AG09309 (cell line): Measurements from ENCODE around the gene COPS9.

Source experiments
- DNase-seq: peaks from one replicate; pipeline ENCODE4 v3.0.0-alpha.2; 2010; ENCODE audit warnings: low read depth
- H3K4me3 ChIP-seq: 2 replicates; pipeline ENCODE4 v1.5.1; 2011; ENCODE audit warnings: mild to moderate bottlenecking, low read depth, low read length, moderate library complexity; ENCODE audit not compliant: control insufficient read depth
- TF ChIP-seq, protein P1 (sequence below): IDR thresholded peaks from 2 replicates; pipeline ENCODE4 v1.5.1; 2011; ENCODE audit warnings: mild to moderate bottlenecking, low read depth, low read length, inconsistent platforms; ENCODE audit not compliant: insufficient read depth, control insufficient read depth; ENCODE audit errors: missing control alignments

Gene COPS9

DNA sequence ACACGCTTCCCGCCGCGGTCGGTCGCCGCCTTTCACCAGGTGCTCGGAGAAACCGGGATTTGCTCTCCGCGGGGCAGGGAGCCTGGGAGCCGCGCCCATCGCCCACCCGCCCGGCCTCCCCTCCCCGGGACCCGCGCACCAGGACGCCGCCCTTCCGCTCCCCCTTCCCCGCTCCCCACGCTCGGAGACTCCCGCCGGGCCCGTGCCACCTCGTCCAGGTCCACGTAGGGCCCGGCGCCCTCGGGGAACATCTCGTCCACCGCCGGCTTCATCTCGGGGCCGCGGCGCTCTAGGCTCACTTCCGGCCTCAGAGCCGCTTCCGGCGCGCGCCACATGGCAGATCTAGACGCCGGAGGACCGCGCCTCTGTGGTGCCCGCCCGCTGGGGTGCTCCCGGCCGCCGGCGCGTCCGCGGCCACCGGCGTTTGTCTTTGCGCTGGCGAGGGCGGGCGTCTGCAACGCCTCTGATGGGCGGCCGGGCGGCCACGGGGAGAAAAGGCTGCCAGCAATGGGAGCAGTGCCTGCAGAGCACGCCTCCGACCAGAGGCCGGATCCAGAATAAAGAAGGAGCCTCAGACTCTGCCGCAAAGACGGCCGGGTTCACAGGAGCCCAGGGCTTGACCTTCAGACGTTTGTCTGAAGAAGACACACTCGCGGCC lies at the start of gene COPS9:
Gene COPS9 (minus strand): TSS at position 293 of the 658 bp plus-strand sequence. CDS start 21 bp downstream, at position 272.
- peak within 1 kb of the TSS; percentile 58 for H3K4me3 ChIP-seq
- TF ChIP-seq, protein P1, sequence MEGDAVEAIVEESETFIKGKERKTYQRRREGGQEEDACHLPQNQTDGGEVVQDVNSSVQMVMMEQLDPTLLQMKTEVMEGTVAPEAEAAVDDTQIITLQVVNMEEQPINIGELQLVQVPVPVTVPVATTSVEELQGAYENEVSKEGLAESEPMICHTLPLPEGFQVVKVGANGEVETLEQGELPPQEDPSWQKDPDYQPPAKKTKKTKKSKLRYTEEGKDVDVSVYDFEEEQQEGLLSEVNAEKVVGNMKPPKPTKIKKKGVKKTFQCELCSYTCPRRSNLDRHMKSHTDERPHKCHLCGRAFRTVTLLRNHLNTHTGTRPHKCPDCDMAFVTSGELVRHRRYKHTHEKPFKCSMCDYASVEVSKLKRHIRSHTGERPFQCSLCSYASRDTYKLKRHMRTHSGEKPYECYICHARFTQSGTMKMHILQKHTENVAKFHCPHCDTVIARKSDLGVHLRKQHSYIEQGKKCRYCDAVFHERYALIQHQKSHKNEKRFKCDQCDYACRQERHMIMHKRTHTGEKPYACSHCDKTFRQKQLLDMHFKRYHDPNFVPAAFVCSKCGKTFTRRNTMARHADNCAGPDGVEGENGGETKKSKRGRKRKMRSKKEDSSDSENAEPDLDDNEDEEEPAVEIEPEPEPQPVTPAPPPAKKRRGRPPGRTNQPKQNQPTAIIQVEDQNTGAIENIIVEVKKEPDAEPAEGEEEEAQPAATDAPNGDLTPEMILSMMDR = no peak
- peak; percentile 42 for DNase-seq

DNA sequence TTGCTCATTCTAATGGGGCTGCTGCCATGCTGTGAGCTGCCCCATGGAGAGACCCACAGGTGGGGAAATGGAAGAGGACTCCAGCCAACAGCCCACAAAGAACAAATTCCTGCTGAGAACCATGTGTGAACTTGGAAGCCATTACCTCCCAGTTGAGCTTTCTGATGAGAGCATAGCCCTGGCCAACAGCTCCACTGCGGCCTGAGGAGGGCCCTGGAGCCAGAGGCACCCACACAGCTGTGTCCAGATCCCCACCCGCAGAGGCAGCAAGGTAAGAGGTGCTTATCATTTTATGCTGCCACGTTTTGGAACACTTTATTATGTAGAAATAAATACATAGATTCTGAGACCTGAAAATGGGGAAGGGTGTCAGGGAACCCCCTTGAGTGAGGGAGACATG lies 48.6 kb upstream of the COPS9 start:
- H3K4me3 ChIP-seq = no peak overlapping the region
- no peak for DNase-seq
- TF ChIP-seq, protein P1 = no peak

DNA sequence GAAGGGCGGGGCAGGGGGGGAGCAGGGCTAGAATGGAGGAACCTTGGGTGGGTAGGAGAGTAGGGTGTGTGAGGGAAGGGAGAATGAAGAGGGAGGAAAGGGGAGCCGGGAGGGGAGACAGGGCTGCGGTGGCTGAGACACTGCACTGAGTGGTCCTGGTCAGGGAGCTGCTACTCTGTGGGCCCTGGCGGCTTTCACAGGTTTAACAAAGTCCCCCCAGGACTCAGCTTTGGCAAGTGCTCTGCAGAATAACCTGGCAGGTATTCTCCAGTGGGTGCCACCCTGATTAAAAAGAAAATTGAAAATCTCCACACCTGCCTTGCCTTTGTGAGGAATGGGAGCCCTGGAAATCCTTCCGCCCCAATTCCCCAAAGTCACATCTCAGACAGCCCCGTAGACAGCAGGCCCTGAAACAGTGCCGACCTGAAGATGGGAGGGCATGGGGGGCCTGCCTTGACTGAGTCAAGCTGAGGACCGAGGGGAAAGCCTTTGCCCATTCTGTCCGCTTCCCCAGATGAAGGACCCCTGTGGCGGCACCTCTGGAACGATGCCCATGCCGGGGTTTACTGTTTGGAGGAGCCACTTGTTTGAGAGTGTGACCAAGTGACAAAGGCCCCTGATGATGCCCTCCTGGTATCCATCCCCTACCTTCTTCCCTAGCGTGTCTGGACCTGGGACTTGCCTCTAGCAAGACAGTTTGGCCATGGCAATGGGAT lies 47.9 kb upstream of the COPS9 start:
- no peak overlapping the region for H3K4me3 ChIP-seq
- DNase-seq = no peak
- TF ChIP-seq, protein P1 = no peak

DNA sequence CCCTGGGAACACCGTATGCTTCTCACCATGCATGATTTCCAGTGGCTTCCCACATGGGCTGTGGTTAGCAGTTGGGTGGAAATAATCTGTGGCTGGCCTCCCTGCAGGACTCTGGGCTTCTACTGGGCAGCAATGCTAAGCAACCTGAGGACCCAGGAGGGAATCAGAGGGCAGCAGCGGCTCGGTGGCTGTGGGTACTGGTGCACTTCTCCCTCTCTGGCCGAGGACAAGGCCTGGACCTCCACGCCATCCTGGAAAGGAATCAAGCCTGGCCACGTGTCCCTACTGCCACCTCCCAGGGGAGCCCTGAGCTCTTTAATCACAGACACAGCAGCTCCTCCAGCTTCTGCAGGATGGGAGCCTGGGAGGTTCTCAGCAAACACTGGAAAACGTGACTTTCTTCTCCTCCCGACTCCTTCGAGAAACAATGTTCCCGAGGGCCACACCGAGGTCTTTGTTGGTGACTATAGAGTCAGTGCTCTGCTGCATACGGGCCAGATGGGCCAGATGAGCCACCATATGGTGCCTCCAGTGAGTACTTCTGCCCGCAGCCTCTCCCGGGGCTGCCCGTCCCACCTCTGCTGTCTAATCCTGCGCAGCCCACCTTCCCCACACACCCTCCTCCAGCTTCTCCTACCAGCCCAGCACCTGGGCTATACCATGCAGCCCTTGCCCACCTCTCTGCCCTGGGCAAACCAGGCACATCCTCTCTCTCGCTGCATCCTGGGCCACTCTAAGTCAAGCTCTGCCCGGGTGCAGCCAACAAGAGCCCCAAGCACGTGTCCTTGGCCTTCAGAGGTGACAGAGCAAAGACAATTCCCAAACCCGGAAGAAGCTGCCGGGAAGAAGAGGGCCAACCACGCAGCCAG lies 47.1 kb upstream of the COPS9 start:
- DNase-seq = no peak
- no peak overlapping the region for H3K4me3 ChIP-seq
- TF ChIP-seq, protein P1 = no peak

DNA sequence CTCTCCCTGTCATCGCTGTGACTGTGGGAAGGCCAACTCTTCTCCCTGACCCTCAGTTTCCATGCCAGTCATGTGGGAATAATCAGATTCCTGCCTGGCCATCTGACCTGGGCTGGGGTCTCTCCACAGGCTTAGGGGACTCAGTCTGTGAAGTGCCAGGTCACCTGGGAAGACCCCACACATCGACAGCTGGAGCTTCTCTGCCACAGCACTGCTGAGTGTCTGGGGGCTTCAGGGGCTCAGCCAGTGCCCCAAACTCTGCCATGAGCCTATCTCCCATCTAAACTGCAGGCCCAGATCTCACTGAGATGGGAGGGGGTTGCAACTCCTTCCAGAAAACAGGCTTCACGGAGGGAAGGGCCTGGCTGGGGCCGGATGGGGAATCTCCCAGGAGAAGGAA lies 46.4 kb upstream of the COPS9 start:
- TF ChIP-seq, protein P1 = no peak
- H3K4me3 ChIP-seq = no peak overlapping the region
- DNase-seq = no peak

DNA sequence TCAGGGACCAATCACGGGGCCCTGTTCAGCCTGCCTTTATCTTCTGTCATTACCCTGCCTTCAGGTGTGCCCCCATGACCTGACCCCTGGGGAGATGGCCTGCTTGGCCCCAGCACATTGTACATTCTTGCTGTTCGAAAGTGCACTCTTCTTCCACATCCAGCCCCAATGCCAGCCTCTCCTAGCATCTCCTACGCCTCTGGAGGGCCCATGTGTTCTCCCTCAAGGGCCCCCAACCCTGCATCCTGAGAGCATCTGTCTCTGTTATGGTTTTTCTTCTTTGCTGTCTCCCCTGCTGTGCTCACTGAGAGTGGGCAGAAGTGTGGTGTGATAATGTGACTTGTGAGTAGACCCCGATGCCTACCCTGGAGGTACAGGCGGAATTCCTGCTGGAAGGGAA lies 45.9 kb upstream of the COPS9 start:
- TF ChIP-seq, protein P1 = no peak

More for the DNA sequence above, 45.9 kb upstream of the COPS9 start:
- DNase-seq = no peak
- H3K4me3 ChIP-seq = no peak overlapping the region
